OCI-LY3 (cell line): ENCODE measurements around the gene MRPL3.

Experiments
- H2AFZ ChIP-seq: fragments of 200-600, 300-600 bp; shearing (Covaris generic); 2 replicates; pipeline ENCODE4 v1.6.0; 2014; ENCODE audit warnings: antibody characterized with exemption, low read depth, low read length
- H3K27ac ChIP-seq: fragments of 200-600, 300-600 bp; sonication (generic); 2 replicates; pipeline ENCODE4 v1.5.1; 2014; ENCODE audit warnings: mild to moderate bottlenecking, low read length, moderate library complexity, mixed read lengths
- H3K27me3 ChIP-seq: fragments of 200-600, 300-600 bp; sonication (generic); 2 replicates; pipeline ENCODE4 v1.6.1; 2014; ENCODE audit warnings: low read depth, low read length, mixed read lengths
- H3K36me3 ChIP-seq: fragments of 200-600, 300-600 bp; sonication (generic); replicated peaks from 2 replicates; pipeline ENCODE3; 2014; ENCODE audit warnings: low read depth, low read length, mixed read lengths
- H3K4me1 ChIP-seq: fragments of 300-600, 200-600 bp; sonication (generic); 2 replicates; pipeline ENCODE4 v1.6.1; 2014; ENCODE audit warnings: low read length, mixed read lengths
- H3K4me2 ChIP-seq: fragments of 200-600, 300-600 bp; sonication (generic); 2 replicates; pipeline ENCODE4 v1.6.1; 2014; ENCODE audit warnings: low read length, mixed read lengths
- H3K4me3 ChIP-seq: fragments of 300-600, 200-600 bp; sonication (generic); 2 replicates; pipeline ENCODE4 v1.5.1; 2014; ENCODE audit warnings: antibody characterized with exemption, mild to moderate bottlenecking, low read length, moderate library complexity
- H3K79me2 ChIP-seq: fragments of 300-600, 200-600 bp; shearing (Covaris generic); 2 replicates; pipeline ENCODE4 v1.6.1; 2014; ENCODE audit warnings: mild to moderate bottlenecking, low read length, mixed read lengths
- H3K9ac ChIP-seq: fragments of 300-600, 200-600 bp; shearing (Covaris generic); 2 replicates; pipeline ENCODE4 v1.6.0; 2014; ENCODE audit warnings: mild to moderate bottlenecking, low read length, moderate library complexity
- H3K9me3 ChIP-seq: fragments of 200-600, 300-600 bp; shearing (Covaris generic); 2 replicates; pipeline ENCODE4 v1.6.1; 2014; ENCODE audit warnings: low read length, mixed read lengths; ENCODE audit not compliant: insufficient read depth
- H4K20me1 ChIP-seq: fragments of 200-600, 300-600 bp; sonication (generic); 2 replicates; pipeline ENCODE4 v1.6.1; 2016; ENCODE audit warnings: low read length, mixed read lengths; ENCODE audit not compliant: insufficient read depth
- EZH2phosphoT487 ChIP-seq: fragments of 200-600 bp; shearing (Covaris generic); IDR thresholded peaks from 2 replicates; pipeline ENCODE4 v1.6.1; 2018; ENCODE audit warnings: antibody characterized with exemption, mixed run types, low read depth
- TF ChIP-seq, protein P1 (sequence below): fragments of 200-600, 300-600 bp; sonication (generic); IDR thresholded peaks from 2 replicates; pipeline ENCODE4 v1.5.1; 2014; ENCODE audit warnings: antibody characterized with exemption, low read length, low read depth

MRPL3 gene

DNA sequence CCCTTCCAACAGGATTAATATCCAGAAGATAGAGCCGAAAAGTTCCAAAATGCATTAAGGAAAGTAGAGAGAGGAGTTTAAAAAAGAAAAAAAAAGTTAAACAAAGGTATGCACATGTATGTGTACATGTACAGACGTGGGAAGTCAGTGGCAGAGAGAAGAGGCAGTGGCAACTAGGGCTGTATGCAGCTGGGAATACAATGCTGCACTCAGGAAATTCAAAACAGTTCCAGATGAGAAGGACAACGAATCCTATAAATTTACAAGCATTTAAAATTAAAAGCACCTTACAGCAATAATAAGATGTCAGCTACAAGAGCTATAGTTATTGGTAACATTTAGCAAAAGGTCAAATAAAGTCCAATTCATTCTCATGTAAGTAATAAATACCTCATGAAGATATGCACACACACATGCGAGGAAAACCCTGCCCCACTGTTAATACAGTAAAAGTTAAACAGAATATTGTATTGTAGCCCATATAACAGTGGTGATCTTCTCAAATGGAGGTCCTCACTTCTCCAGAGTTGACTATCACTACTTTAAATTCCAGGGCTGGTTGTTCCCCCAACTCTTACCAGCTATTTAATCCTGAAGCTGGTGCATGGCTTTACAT is 18.2 kb downstream of the MRPL3 start:
- Histone ChIP-seq H3K9ac (no peak overlapping the region), H3K9me3 (no peaks in the 10 kb centered on the region), H3K4me2 (no peak overlapping the region), H3K36me3 (peaks cover 56% of the 10 kb centered on the region), H3K27ac (no peak overlapping the region), H3K79me2 (peaks cover 27% of the 10 kb centered on the region), H4K20me1 (0 out of 2 replicates have a peak, but pooled peaks cover 6% of the 10 kb centered on the region), H3K27me3 (no peaks in the 10 kb centered on the region), H3K4me3 (no peak overlapping the region), H2AFZ (no peak overlapping the region), H3K4me1 (no peaks in the 10 kb centered on the region)
- TF ChIP-seq EZH2phosphoT487, result no peak
- TF ChIP-seq, protein P1, sequence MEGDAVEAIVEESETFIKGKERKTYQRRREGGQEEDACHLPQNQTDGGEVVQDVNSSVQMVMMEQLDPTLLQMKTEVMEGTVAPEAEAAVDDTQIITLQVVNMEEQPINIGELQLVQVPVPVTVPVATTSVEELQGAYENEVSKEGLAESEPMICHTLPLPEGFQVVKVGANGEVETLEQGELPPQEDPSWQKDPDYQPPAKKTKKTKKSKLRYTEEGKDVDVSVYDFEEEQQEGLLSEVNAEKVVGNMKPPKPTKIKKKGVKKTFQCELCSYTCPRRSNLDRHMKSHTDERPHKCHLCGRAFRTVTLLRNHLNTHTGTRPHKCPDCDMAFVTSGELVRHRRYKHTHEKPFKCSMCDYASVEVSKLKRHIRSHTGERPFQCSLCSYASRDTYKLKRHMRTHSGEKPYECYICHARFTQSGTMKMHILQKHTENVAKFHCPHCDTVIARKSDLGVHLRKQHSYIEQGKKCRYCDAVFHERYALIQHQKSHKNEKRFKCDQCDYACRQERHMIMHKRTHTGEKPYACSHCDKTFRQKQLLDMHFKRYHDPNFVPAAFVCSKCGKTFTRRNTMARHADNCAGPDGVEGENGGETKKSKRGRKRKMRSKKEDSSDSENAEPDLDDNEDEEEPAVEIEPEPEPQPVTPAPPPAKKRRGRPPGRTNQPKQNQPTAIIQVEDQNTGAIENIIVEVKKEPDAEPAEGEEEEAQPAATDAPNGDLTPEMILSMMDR, result no peak

DNA sequence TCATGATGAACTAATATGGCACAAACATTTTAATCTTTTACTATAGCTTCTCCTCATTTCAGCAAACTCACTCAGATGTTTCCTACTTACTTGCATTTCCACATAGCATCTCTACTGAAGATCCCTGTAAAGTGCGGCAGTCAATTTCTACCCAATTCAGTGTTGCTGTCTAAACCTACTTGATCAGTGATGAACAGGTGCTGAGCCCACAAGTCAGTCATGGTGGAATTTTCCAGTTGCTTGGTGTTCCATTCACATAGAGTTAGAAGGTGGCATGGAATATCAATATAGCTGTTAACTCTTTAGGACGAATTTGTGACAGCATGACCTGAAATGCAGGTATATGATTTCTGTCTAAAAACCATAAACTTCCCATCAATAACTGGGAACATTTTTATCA is 22.7 kb downstream of the MRPL3 start:
- Histone ChIP-seq H3K9ac (no peak overlapping the region), H3K79me2 (peaks cover 30% of the 10 kb centered on the region), H3K9me3 (no peaks in the 10 kb centered on the region), H3K27ac (no peak overlapping the region), H3K4me2 (no peak overlapping the region), H2AFZ (no peak overlapping the region), H3K27me3 (no peaks in the 10 kb centered on the region), H3K4me3 (no peak overlapping the region), H4K20me1 (0 out of 2 replicates have a peak, but pooled peaks cover 6% of the 10 kb centered on the region), H3K4me1 (no peaks in the 10 kb centered on the region), H3K36me3 (peaks cover 56% of the 10 kb centered on the region)
- TF ChIP-seq, protein P1, result no peak
- no peak for TF ChIP-seq EZH2phosphoT487

DNA sequence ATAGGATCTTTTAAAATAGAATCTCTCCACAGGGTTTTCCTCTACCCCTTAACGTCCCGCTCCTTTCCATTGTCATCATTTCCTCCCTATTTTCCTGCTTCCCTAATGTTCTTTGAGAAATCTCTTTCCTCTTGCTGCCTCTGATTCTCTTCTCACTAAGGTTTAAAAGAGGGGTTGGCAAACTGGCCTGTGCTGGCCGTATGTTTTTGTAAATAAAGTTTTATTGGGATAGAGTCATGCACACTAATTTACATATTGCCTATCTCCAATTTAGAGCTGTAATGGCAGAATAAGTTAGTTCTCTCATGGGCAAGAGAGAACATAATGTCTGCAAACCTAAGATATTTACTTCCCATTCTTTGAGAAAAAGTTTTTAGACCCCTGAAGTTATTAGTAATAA is 25.0 kb downstream of the MRPL3 start:
- H3K4me2 ChIP-seq, result no peak overlapping the region

DNA sequence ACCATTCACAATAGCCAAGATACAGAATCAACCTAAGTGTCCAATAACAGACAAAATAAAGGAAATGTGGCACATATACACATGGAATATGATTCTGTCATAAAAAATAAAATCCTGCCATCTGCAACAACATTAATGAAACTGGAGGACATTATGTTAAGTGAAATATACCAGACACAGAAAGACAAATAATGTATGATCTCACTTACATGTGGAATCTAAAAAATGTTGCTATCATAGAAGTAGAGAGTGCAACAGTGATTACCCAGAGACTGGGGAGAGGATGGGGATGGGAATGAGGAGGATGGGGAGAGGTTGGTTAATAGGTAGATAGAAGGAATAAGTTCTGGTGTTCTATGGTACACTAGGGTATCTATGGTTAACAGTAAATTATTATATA is 28.7 kb downstream of the MRPL3 start:
- H3K79me2 ChIP-seq, result peaks cover 51% of the 10 kb centered on the region
- no peak overlapping the region for H3K4me3 ChIP-seq
- H3K9ac ChIP-seq, result no peak overlapping the region
- H3K36me3 ChIP-seq, result peaks cover 47% of the 10 kb centered on the region
- H3K4me2 ChIP-seq, result no peak overlapping the region
- H3K9me3 ChIP-seq, result no peaks in the 10 kb centered on the region
- H2AFZ ChIP-seq, result no peak overlapping the region
- H4K20me1 ChIP-seq, result peaks cover 2% of the 10 kb centered on the region; the same call in 1 of the 2 replicates
- H3K4me1 ChIP-seq, result peaks cover 20% of the 10 kb centered on the region
- H3K27me3 ChIP-seq, result no peaks in the 10 kb centered on the region
- TF ChIP-seq, protein P1, result no peak
- no peak for TF ChIP-seq EZH2phosphoT487
- H3K27ac ChIP-seq, result no peak overlapping the region

More for the DNA sequence above, 25.0 kb downstream of the MRPL3 start:
- Histone ChIP-seq H3K9ac (no peak overlapping the region), H3K27ac (no peak overlapping the region), H4K20me1 (0 out of 2 replicates have a peak, but pooled peaks cover 8% of the 10 kb centered on the region), H3K4me1 (no peaks in the 10 kb centered on the region), H2AFZ (no peak overlapping the region), H3K36me3 (peaks cover 36% of the 10 kb centered on the region), H3K79me2 (peaks cover 36% of the 10 kb centered on the region), H3K9me3 (no peaks in the 10 kb centered on the region), H3K4me3 (no peak overlapping the region), H3K27me3 (no peaks in the 10 kb centered on the region)
- TF ChIP-seq, protein P1, result no peak
- TF ChIP-seq EZH2phosphoT487, result no peak
